GM21619 (cell line): ENCODE data around the gene RASD2.

Experiments
- ATAC-seq: cut with Tn5 transposase; IDR thresholded peaks from one replicate; pipeline ENCODE4 v1.9.1; 2021; ENCODE audit not compliant: unreplicated experiment

Gene RASD2

GRCh38 chr22:35581023-35581413, 40.4 kb downstream of the RASD2 start:
- no peak for ATAC-seq

GRCh38 chr22:35582218-35582860, 41.7 kb downstream of the RASD2 start:
- ATAC-seq, result no peak

DNA sequence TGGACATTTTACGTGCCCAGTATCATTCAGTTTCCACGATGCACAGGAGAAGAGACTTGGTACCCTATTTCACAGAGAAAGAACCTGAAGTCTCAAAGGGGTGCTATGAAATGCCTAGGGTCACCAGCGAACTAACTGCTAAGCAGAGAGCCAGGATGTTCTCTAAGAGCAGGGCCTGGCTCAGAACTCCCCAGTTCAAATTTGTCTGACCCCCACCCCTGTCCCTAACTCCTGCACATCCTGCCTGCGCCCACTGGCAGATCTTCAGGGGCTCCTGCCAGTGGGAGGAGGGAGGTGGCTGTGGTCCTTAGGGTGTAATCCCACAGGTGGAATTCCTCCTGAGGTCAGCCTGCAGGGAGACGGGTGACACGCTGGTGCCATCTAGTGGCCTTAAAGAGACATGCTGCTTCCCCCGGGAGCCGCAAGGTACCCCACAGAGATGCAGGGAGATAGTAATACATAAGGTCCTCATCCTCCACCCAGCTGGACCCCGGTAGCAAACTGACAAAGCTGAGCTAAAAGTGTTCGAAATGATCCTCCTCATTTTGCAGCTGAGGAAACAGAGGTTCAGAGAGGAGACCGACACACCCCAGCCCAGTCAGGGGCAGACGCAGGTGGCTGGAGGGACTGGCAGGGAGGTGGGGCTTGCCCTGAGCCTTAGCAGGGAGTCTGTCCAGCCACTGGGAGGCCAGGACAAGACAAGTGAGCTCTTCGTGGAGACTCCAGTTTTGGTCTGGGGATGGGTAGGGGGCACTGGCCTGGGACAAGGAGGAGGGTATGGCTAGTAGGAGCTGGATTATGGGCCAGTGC, 42.4 kb downstream of the RASD2 start:
- no peak for ATAC-seq

DNA sequence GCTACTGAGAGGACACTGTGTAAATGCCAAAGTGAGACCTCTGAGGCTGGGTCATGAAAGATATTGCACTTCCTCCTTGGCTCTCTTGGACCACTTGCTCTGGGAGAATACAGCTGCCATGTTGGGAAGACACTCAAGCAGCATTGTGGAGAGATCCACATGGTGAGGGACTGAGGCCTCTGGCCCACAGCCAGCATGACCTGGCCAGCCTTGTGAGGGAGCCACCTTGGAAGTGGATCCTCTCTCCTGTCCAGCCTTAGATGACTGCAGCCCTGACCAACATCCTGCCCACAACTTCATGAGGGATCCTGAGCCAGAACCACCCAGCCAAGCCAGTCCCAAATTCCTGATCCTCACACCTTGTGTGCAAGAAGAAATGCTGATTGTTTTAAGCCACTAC, 46.1 kb downstream of the RASD2 start:
- no peak for ATAC-seq

DNA sequence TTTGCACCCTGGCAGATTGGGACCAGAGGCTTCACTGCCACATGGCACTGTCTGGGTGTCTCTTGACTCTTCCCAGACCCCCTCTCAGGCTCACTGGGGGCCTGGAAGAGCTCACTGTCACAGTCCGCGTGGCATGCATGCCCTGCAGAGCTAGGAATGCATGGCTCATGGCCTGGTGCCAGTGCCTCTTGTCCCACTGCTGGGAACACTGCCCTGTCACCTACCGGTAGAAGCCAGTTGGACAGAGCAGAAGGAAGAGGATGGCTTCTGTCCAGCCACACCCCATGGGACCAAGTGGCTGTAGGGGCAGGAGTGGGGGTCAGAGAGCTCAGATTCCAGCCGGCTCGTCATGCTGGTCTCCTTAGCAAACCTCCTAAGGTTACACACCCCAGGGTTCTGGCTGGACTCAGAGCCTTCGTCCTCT, 46.8 kb downstream of the RASD2 start:
- ATAC-seq, result no peak

- ATAC-seq, result no peak
These were observed 47.3 kb downstream of the RASD2 start for GRCh38 chr22:35587896-35588295.

- no peak for ATAC-seq
These were observed 48.6 kb downstream of the RASD2 start for GRCh38 chr22:35589071-35589755.

GRCh38 chr22:35589756-35590093, 49.1 kb downstream of the RASD2 start:
- no peak for ATAC-seq

DNA sequence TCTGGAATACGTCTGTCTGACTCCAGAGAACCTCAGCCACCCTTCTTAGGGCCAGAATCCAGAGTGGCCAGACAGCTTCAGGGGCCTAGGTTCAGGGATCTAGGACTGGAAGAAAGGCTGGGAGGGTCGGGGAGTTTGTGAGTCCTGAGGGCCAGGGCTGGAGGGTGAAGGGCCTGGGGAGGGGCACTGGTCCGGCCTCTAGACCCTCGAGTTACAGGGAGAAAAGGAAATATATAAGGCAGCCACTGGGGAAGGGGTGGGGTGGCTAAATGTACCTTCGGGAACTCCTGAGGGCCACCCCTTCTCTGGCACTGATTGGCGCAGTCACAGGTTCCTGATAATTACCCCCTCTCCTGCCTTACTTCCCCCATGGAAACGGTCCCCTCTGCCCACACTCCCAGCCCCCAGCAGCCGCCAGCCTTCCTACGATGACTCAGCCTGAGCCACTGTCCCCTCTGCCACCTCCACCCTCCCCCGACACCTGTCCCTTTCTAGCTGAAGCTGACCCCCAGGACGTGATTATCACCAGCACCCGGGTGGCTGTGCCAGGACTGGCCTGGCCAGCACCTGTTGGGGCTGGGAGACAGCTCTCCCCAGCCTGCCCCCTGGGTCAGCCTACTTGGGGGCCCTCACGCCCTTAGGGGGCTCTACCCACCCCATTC, 50.1 kb downstream of the RASD2 start:
- no peak for ATAC-seq

- no peak for ATAC-seq
These were observed 51.2 kb downstream of the RASD2 start for GRCh38 chr22:35591714-35592417.

DNA sequence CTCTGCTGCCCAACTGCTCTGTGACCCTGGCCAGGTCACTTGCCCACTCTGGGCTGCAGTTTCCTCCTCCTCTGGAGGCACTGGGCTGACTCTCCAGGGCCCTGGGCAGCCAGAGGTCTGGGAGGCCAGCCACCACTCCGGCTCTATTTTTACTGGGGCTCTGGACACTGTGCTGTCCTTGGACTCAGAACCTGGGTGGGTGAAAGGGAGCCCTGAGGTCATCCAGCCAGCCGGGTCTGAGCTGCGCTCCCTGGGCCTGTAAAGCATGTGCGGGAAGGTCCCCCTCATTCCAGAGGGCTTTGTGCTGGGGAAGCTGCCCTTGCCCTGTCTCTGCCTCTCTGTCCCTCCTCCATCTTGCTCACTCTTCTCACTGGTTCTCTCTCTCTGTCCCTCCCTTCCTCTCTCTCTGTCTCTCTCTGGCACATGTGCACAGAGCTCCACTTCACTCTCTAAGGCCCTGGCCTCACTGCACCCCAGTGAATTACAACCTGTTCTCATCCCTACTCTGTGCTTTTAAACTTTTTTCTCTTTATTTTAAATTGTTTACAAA, 51.9 kb downstream of the RASD2 start:
- ATAC-seq, result no peak

DNA sequence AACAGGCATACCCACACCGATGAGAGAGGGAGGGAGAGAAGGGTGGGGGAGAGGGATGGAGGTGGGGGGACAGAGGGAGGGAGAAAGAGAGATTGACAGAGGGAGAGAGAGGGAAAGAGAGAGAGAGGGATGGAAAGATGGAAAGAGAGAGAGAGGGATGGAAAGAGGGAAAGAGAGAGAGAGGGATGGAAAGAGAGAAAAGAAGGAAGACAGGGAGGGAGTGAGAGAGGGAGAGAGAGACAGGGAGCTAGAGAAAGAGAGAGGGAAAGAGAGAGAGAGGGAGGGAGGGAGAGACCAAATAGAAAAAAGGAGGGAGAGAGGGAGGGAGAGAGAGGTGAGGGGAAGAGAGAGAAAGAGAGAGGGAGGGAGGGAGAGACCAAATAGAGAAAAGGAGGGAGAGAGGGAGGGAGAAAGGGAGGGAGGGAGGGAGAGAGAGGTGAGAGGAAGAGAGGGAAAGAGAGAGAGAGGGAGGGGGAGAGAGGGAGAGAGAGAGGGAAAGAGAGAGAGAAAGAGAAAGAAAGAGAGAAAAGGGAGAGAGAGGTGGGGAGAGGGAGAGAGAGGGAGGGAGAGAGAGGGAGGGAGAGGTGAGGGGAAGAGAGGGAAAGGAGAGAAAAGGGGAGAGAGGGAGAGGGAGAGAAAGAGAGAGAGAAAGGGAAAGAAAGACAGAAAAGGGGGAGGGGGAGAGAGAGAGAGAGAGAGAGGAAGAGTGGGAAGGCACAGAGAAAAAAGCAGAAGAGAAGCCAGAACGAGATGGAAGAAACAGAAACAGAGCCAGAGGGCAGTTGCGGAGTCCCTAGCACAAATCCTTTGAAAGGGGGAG, 52.6 kb downstream of the RASD2 start:
- no peak for ATAC-seq

DNA sequence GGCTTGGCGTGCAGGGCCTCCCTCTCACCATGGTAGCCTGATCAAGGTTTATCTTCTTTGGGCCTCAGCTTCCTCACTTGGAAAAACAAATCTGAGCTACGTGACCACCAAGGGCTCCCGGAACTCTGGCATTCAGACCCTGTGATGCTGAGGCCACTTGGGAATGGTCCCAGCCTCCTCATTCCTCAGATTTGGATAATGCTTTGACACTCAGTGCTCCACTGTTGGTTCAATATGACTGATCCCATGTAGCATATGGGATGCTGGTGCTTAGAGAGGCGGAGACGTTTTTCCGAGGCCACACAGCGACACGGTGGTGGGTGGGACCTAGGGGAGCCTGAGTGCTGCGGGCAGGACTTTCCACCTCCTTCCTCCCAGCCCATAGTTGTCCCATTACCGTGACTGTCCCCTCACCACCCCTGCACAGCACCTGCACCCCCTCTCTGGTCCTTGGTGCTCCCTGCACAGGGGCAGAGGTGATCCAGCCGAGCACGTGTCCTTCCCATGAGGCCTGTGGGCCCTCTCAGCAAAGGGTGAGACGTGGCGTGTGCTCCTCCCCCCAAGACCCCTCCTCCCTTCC, 53.4 kb downstream of the RASD2 start:
- no peak for ATAC-seq

- ATAC-seq, result no peak
These were observed 54.1 kb downstream of the RASD2 start for GRCh38 chr22:35594686-35595085.

- ATAC-seq, result no peak
These were observed 56.2 kb downstream of the RASD2 start for GRCh38 chr22:35596821-35597220.

DNA sequence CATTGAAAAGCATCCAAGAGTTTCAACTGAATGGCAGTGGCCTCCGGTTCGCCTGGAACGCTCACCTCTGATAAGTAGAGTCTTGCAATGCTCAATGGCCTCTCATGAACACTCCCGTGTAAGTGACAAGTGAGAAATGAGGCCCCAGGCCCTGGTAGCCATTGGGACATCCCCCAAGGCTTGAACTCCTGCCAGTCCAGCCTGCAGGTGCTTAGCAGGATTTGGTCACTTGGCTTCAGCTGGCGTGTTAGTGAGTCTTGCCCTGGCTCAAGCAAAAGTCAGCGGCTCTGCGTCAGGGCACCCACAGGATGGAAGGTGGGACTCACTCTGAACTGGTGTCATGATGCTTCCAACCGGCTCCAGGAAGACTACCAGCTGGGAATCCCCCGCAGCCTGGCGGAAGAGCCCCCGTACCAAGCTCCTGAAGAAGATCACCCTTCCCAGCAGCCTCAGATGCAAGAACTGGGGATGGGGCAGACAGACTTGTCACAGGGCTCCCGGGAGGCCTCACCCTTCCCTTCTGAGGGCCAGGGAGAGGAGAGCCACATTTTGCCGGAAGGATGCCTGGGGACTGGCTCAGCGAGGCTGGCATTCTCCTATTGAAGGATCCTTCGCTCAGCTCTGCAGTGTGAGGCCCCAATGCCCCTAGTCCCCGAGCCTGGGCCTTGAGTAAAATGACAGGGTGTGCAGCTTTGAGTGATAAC, 57.2 kb downstream of the RASD2 start:
- no peak for ATAC-seq

DNA sequence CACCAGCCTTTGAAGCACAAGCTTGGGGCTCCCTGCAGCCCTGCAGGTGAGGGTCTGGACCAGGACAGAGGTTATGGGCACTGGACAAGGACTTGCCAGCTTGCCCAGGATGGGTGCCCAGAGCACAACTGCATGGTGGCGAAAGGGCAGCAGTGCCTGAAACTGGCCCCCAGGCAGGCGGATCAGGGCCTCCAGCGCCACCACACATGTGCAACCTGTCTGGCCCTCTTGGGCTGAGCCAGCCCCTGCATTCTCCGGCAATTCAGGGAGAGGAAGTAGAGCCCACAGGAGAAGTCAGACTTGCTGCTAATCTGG, 57.7 kb downstream of the RASD2 start:
- no peak for ATAC-seq

- ATAC-seq, result no peak
These were observed 58.7 kb downstream of the RASD2 start for GRCh38 chr22:35599364-35599763.

- no peak for ATAC-seq
These were observed 59.8 kb downstream of the RASD2 start for GRCh38 chr22:35600476-35600875.
